Activated CD8-positive, alpha-beta memory T cell treated with anti-CD3 and anti-CD28 coated beads for 36 hours (primary cell): Measurements from ENCODE around the gene CD151. TPM values are rescaled to one million over a fixed set of nuclear protein-coding genes. Genes with fewer than 3 reads are reported as not detected.

Experiments used
- CTCF ChIA-PET: fragments of 350-600 bp; sonication (Branson Sonifier 250); formaldehyde crosslinking; loops from one replicate; lab custom pipeline; 2021; ENCODE audit warnings: antibody characterized with exemption; lab: Charles Lee
- POLR2A ChIA-PET: fragments of 350-600 bp; sonication (Branson Sonifier 250); formaldehyde crosslinking; loops from one replicate; lab custom pipeline; 2021; ENCODE audit warnings: antibody characterized with exemption; lab: Charles Lee
- total RNA-seq, 2 experiments: library from RNA; stranded (reverse); gene quantifications; one replicate each; pipeline ENCODE4 v1.2.3, GENCODE V29; 2021

The CD151 gene
- total RNA-seq, 2 experiments from 2014 or later = 70.2 to 72.8 TPM

- POLR2A ChIA-PET = interaction anchor here (0.5 to 0.9 kb wide), 2 partner anchors 15 to 47 kb away, joined by 3 to 5 read pairs; no protein-coding TSS in a partner anchor
- CTCF ChIA-PET = interaction anchor here (0.8 to 2.6 kb wide), 3 partner anchors 19 to 50 kb away, joined by 3 to 10 read pairs (median 4); partner anchors contain the start of gene GATD1
These were observed 36.9 kb upstream of the CD151 start for GRCh38 chr11:795634-796564.

GRCh38 chr11:796565-797295 is 36.0 kb upstream of the CD151 start:
- ChIA-PET POLR2A (interaction anchor here (0.6 to 0.9 kb wide), 3 partner anchors 13 to 48 kb away, joined by 3 to 4 read pairs (median 3); partner anchors contain the start of gene RPLP2), CTCF (interaction anchor here (0.8 to 2.6 kb wide), 2 partner anchors 20 to 29 kb away, joined by 4 to 10 read pairs; partner anchors contain the start of gene GATD1)

- POLR2A ChIA-PET = interaction anchor here (0.6 to 0.8 kb wide), 2 partner anchors 12 to 13 kb away, joined by 3 to 4 read pairs; partner anchors contain the start of gene RPLP2
These were observed 35.3 kb upstream of the CD151 start for GRCh38 chr11:797296-798092.

GRCh38 chr11:798093-798713 is 34.5 kb upstream of the CD151 start, which contains the start of gene SLC25A22:
TSS of gene SLC25A22 (minus strand) at chr11:798281. CDS start at chr11:795006, 3,275 bp downstream.
- ChIA-PET POLR2A (no interaction called here), CTCF (interaction anchor here (1.0 to 2.6 kb wide), 3 partner anchors 9 to 34 kb away, joined by 3 to 10 read pairs (median 5); partner anchors contain the start of genes CD151 and GATD1)

More at GRCh38 chr11:797296-798092, 35.3 kb upstream of the CD151 start:
- CTCF ChIA-PET = interaction anchor here (2.6 kb wide), 1 partner anchor 20 kb away, joined by 10 read pairs; the partner anchor contains the start of gene GATD1

GRCh38 chr11:799641-800316 is 33.0 kb upstream of the CD151 start:
- POLR2A ChIA-PET = no interaction called here

GRCh38 chr11:800473-800872 is 32.3 kb upstream of the CD151 start:
- ChIA-PET CTCF (no interaction called here), POLR2A (no interaction called here)

More at GRCh38 chr11:799641-800316, 33.0 kb upstream of the CD151 start:
- CTCF ChIA-PET = interaction anchor here (1.0 kb wide), 1 partner anchor 8 kb away, joined by 5 read pairs; no protein-coding TSS in a partner anchor

- ChIA-PET POLR2A (no interaction called here), CTCF (no interaction called here)
These were observed 31.5 kb upstream of the CD151 start for GRCh38 chr11:801097-801780.

- ChIA-PET POLR2A (no interaction called here), CTCF (no interaction called here)
These were observed 30.6 kb upstream of the CD151 start for GRCh38 chr11:802018-802617.

- ChIA-PET CTCF (no interaction called here), POLR2A (interaction anchor here (0.6 kb wide), 1 partner anchor 8 kb away, joined by 5 read pairs; no protein-coding TSS in a partner anchor)
These were observed 29.9 kb upstream of the CD151 start for GRCh38 chr11:802693-803466.

GRCh38 chr11:803467-803742 is 29.3 kb upstream of the CD151 start:
- POLR2A ChIA-PET = interaction anchor here (0.6 kb wide), 1 partner anchor 8 kb away, joined by 5 read pairs; no protein-coding TSS in a partner anchor
- CTCF ChIA-PET = interaction anchor here (1.1 kb wide), 1 partner anchor 37 kb away, joined by 3 read pairs; no protein-coding TSS in a partner anchor

- ChIA-PET CTCF (interaction anchor here (1.1 kb wide), 1 partner anchor 38 kb away, joined by 3 read pairs; no protein-coding TSS in a partner anchor), POLR2A (interaction anchor here (0.7 kb wide), 1 partner anchor 355 kb away, joined by 4 read pairs; no protein-coding TSS in a partner anchor)
These were observed 28.8 kb upstream of the CD151 start for GRCh38 chr11:803770-804598.

GRCh38 chr11:804599-804964 is 28.2 kb upstream of the CD151 start:
- ChIA-PET POLR2A (interaction anchor here (0.7 kb wide), 1 partner anchor 356 kb away, joined by 4 read pairs; no protein-coding TSS in a partner anchor), CTCF (no interaction called here)

- CTCF ChIA-PET = interaction anchor here (0.8 to 2.3 kb wide), 5 partner anchors 10 to 112 kb away, joined by 3 to 5 read pairs (median 4); partner anchors contain the start of gene PNPLA2
These were observed 24.1 kb upstream of the CD151 start for GRCh38 chr11:808427-809286.

More at GRCh38 chr11:808427-809286, 24.1 kb upstream of the CD151 start:
- POLR2A ChIA-PET = interaction anchor here (0.8 to 2.0 kb wide), 5 partner anchors 11 to 31 kb away, joined by 3 to 16 read pairs (median 4); partner anchors contain the start of genes GATD1 and PNPLA2
